ENCODE results near the gene RAB27B. TPM values are rescaled to one million over a fixed set of nuclear protein-coding genes. Genes with fewer than 3 reads are reported as not detected.

Gene RAB27B, protein sequence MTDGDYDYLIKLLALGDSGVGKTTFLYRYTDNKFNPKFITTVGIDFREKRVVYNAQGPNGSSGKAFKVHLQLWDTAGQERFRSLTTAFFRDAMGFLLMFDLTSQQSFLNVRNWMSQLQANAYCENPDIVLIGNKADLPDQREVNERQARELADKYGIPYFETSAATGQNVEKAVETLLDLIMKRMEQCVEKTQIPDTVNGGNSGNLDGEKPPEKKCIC
- total RNA-seq, result 6.1 TPM

DNA sequence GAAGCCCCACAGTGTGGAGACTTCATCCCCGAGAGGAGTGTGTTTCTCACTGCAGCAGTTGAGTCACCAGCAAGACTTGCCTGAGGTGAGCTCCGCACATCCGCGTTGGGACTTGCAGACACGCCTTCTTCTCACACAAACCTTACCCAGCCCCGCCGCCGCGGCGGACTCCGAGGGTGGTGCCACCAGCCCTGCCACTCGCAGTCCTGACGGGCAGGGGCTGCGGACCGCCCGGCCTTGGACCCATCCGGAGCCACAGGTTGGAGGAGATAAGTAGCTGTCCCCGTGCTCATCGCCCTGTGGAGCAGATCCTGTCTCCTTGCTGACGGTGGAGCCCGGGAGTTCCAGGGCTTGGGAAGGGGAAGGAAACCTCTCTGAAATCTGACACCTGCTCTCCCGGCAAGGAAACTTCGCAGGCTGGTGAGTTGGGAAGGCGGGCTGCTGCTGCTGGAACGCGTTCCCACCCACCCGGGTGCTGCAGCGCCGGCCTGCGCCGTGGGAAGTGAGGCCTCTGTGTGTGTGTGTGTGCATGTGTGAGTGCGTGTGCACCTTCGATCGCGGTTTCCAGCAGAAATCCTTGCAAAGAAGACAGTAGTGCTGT lies at the start of gene RAB27B:
TSS of gene RAB27B (plus strand) at position 197 of the 601 bp plus-strand sequence. CDS start 49,109 bp downstream, outside the sequence.
- H3K27me3 ChIP-seq, result no peaks in the 10 kb centered on the region
- H3K27ac ChIP-seq, result peak within 1 kb of the TSS; percentile 31
- peak within 1 kb of the TSS; percentile 41 to 44 for H3K4me3 ChIP-seq
- H3K9me3 ChIP-seq, result no peaks in the 10 kb centered on the region
- intact Hi-C loops (cut with DNase I), result no loop called here
- peak; percentile 92 to 97 for DNase-seq (ENCODE audit: extremely low spot score in 2 of 2)
- peaks cover 14% of the 10 kb centered on the region for H3K4me1 ChIP-seq
- H3K36me3 ChIP-seq, result no peaks in the 10 kb centered on the region
- no peak for TF ChIP-seq POLR2A (IDR thresholded peaks at IDR 0.05)
- peak; percentile 49 to 76 for TF ChIP-seq POLR2AphosphoS5 (IDR thresholded peaks at IDR 0.05; ENCODE audit: insufficient read depth in 1 of 2, low read depth in 1 of 2)

DNA sequence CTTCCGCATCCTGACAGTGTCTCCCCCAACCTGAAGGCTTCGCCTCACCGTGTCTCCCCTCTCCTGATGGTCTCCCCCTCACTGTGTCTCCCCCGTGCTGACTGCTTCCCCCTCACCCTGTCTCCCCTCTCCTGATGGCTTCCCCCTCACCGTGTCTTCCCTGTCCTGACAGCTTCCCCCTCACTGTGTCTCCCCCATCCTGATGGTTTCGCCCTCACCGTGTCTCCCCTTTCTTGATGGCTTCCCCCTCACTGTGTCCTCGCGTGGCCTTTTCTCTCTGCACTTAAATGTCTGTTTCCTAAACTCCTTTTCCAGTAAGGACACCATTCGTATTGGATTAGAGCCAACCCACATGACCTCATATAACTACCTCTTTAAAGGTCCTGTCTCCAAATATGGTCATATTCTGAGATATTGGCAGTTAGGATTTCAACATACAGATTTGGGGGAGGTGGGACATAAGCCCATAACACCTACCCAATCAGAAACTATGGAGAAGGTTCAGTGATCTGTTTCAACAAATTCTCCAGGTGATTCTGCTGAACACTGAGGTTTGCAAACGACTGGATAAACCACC lies 47.9 kb upstream of the RAB27B start:
- H3K9me3 ChIP-seq, result no peaks in the 10 kb centered on the region
- peaks cover 21% of the 10 kb centered on the region for H3K4me1 ChIP-seq
- intact Hi-C loops (cut with DNase I), result loop anchor here (5.0 kb wide), 1 partner anchor 973 kb away; no protein-coding TSS in a partner anchor
- no peak overlapping the region for H3K4me3 ChIP-seq
- no peak overlapping the region for H3K27ac ChIP-seq
- no peak for DNase-seq (ENCODE audit: extremely low spot score in 2 of 2)
- TF ChIP-seq POLR2A (IDR thresholded peaks at IDR 0.05), result no peak
- TF ChIP-seq POLR2AphosphoS5 (IDR thresholded peaks at IDR 0.05; ENCODE audit: insufficient read depth in 1 of 2, low read depth in 1 of 2), result no peak
- TF ChIP-seq, protein P1, sequence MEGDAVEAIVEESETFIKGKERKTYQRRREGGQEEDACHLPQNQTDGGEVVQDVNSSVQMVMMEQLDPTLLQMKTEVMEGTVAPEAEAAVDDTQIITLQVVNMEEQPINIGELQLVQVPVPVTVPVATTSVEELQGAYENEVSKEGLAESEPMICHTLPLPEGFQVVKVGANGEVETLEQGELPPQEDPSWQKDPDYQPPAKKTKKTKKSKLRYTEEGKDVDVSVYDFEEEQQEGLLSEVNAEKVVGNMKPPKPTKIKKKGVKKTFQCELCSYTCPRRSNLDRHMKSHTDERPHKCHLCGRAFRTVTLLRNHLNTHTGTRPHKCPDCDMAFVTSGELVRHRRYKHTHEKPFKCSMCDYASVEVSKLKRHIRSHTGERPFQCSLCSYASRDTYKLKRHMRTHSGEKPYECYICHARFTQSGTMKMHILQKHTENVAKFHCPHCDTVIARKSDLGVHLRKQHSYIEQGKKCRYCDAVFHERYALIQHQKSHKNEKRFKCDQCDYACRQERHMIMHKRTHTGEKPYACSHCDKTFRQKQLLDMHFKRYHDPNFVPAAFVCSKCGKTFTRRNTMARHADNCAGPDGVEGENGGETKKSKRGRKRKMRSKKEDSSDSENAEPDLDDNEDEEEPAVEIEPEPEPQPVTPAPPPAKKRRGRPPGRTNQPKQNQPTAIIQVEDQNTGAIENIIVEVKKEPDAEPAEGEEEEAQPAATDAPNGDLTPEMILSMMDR (IDR thresholded peaks at IDR 0.05), result no peak
- no peaks in the 10 kb centered on the region for H3K36me3 ChIP-seq
- no peaks in the 10 kb centered on the region for H3K27me3 ChIP-seq

DNA sequence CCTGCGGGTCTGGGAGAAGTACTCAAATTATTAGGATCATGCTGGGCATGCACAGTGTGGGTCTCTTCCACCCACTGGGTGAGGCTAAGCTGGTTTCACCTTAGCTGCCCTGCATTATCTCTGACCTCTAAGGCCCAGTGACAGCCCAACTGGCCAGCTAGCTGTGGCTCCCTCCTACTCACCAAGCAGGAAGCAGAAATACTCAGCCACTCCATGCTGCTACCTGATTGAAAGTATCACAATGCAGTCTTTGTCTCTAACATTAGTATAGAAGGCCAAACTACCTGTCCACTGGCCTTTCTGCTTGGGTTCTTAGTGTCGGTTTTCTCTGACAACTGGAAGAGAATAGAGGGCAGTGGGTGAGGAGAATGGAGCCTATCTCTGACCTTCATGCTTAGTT lies 47.3 kb upstream of the RAB27B start:
- TF ChIP-seq POLR2A (IDR thresholded peaks at IDR 0.05), result no peak
- TF ChIP-seq, protein P1 (IDR thresholded peaks at IDR 0.05), result no peak
- no peak for TF ChIP-seq POLR2AphosphoS5 (IDR thresholded peaks at IDR 0.05; ENCODE audit: insufficient read depth in 1 of 2, low read depth in 1 of 2)
- intact Hi-C loops (cut with DNase I), result loop anchor here (5.0 kb wide), 1 partner anchor 974 kb away; no protein-coding TSS in a partner anchor
- no peaks in the 10 kb centered on the region for H3K27me3 ChIP-seq

DNA sequence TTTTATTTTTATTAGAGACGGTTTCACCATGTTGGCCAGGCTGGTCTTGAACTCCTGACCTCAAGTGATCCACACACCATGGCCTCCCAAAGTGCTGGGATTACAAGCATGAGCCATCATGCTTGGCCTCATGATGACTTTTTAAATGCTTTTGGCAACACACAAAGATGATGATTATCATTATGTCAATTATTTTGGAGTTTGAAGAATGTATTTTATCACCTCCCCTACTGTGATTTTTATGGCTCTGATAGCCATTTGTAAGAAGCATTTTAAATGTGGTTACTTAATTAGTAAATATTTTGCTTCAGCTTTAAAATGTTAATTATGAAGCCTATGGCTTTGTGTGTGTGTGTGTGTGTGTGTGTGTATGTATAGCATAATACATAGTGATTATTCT lies 45.1 kb upstream of the RAB27B start:
- H3K9me3 ChIP-seq, result no peaks in the 10 kb centered on the region
- intact Hi-C loops (cut with DNase I), result loop anchor here (5.0 kb wide), 1 partner anchor 976 kb away; no protein-coding TSS in a partner anchor
- H3K36me3 ChIP-seq, result no peaks in the 10 kb centered on the region
- no peak overlapping the region for H3K27ac ChIP-seq
- no peak for DNase-seq (ENCODE audit: extremely low spot score in 2 of 2)
- H3K4me1 ChIP-seq, result peaks cover 14% of the 10 kb centered on the region
- TF ChIP-seq POLR2A (IDR thresholded peaks at IDR 0.05) (no peak), POLR2AphosphoS5 (IDR thresholded peaks at IDR 0.05; ENCODE audit: insufficient read depth in 1 of 2, low read depth in 1 of 2) (no peak)
- TF ChIP-seq, protein P1 (IDR thresholded peaks at IDR 0.05), result no peak
- H3K27me3 ChIP-seq, result no peaks in the 10 kb centered on the region
- H3K4me3 ChIP-seq, result no peak overlapping the region

More for the DNA sequence above, 47.3 kb upstream of the RAB27B start:
- no peak for DNase-seq (ENCODE audit: extremely low spot score in 2 of 2)
- H3K4me1 ChIP-seq, result peaks cover 15% of the 10 kb centered on the region
- no peaks in the 10 kb centered on the region for H3K9me3 ChIP-seq
- H3K4me3 ChIP-seq, result no peak overlapping the region
- no peak overlapping the region for H3K27ac ChIP-seq
- H3K36me3 ChIP-seq, result no peaks in the 10 kb centered on the region

DNA sequence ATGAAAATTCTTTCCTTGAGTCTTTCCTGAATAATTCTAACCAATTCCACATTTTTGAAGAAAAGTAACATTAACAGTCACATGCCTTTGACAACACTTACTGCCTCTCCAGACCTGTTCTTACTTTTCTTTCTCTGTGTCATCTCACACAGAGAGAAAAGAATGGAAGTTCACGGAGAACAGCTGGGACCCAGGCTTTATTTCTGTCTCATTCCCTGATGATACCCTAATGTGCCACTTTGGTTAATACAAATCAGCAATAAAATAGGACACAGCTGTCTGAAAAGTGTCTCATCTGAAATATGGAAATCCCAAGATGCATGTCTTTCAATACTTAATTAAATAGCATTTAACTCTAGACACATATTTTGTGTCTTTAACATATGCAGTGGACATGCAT lies 42.1 kb upstream of the RAB27B start:
- Histone ChIP-seq H3K27ac (no peak overlapping the region), H3K4me3 (no peak overlapping the region), H3K4me1 (peaks cover 16% of the 10 kb centered on the region), H3K9me3 (no peaks in the 10 kb centered on the region), H3K27me3 (no peaks in the 10 kb centered on the region), H3K36me3 (no peaks in the 10 kb centered on the region)
- DNase-seq (ENCODE audit: extremely low spot score in 2 of 2), result no peak
- TF ChIP-seq POLR2AphosphoS5 (IDR thresholded peaks at IDR 0.05; ENCODE audit: insufficient read depth in 1 of 2, low read depth in 1 of 2), result no peak
- TF ChIP-seq POLR2A (IDR thresholded peaks at IDR 0.05), result no peak
- TF ChIP-seq, protein P1 (IDR thresholded peaks at IDR 0.05), result no peak
- intact Hi-C loops (cut with DNase I), result no loop called here

All from vagina (tissue), 2 donors.